Cerebellar cortex (tissue), 1 donor: ENCODE measurements around the gene EPHA5.

Source experiments
- DNase-seq: peaks from one replicate; pipeline ENCODE4 v3.0.0-alpha.2; 2015; ENCODE audit warnings: low spot score

EPHA5 gene

DNA sequence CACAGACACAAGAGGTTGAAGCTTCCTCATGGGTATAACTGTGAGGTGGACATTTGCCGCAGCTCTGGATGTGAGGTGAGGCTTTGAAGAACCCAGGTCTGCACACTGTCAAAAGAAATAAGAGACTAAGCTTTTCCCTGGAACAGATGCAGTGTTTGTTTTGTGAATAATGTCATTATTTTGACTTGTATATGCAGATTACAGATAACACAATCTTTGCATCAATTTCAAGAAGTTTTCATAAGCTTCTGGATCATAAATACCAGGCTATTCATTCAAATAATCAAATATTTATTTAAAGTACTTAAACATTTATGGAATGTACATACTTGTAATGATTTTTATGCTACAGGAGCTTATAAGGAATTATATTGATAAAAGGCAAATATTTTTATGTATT, 174.8 kb downstream of the EPHA5 start:
- DNase-seq = no peak

DNA sequence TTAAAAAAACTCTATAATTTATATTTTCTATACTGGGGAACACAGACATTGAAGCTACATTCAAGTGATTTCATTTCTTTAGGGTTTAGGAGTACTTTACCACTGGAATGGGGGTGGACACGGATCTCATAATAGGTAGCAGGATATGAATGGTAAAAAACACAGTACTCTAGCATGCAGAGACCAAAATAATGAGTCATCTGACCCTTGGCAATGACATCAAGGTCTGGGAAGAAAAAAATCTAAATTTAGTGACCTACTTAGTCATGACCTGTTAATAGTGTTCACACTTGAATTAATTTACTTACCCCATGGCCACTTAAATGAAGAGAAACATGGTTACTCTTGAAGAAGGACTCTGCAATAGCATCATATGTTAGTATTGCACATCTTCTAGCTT, 187.9 kb downstream of the EPHA5 start:
- no peak for DNase-seq

- no peak for DNase-seq
These were observed 197.8 kb downstream of the EPHA5 start for GRCh38 chr4:65472531-65472930.

DNA sequence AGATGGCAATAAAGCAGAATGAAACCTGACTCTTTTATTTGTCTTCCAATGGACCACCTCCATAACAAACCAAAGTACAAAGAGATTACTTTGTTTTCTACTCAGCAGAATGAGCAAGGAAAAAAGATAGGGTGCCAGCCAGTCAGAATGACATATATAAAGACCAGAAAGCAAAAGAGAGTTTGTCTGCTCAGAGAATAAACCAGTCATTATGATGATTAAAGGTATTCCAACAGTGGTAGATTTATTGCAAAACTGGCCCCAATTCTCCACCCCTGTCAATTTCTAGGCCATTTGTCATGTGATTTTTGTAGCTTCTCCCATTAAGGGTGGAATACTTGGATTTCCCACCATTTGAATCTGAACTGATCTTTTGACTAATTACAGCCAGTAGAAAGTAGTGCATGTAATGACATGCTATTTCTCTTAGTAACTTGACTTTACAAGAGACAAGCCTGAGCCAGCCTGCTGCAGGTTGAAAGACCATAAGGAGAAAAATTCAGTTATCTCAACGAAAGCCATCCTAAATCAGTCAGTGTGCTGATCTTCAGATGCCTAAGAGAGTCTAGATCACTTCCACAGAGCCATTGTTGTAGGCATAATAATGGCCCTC, 203.1 kb downstream of the EPHA5 start:
- no peak for DNase-seq

DNA sequence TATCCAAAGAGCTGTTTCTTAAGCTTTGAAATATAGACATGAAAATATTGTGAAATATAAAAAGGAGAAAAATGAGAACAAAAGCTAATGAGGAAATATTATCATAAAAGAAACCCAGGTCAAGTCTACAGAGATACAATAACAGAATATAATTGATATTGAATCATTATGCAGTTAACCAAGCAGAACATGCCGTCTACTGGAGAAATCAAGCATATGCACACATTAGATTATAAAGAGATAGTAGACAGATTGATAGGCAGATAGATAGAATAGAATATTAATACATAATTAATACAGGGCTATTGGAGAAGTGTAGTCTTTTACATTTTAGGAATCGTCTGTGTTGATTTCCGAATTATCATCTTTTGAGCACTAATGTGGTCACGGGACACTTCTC, 208.5 kb downstream of the EPHA5 start:
- DNase-seq = no peak

- DNase-seq = no peak
These were observed 213.3 kb downstream of the EPHA5 start for GRCh38 chr4:65457011-65457410.

DNA sequence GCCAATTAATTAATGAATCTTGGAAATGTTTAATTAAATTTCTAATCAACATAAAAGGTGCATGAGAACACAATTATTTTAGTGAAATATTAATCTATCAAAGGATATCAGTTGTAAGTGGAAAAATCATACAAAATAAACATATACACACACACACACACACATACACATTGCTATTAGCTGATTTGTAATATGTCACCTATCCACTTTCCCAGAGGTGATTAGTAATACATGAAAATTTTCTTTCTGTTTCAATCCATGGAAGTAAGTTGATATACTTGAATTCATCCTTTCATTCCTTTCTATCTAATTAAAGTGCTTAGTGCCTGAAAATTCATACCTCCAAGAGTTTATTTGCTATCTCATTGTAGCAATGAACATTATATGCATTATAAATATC, 213.7 kb downstream of the EPHA5 start:
- DNase-seq = no peak

DNA sequence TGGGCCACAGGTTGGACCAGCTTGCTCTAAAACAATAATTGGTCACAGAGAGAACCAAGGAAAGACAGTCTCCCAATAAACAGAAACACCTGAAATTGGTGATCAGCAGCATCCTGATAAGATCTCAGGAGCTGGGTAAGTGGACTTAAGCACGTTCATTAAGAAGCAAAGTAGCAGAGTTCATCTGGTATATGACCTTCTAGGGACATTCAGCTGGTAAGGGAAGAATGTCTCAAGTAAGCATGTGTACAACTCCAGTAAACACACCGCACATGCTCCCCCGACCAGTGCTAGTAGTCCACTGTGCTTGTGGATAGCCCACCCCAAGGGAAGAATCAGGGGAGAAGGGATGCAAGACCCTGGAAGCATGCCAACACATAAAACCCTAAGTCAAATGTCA, 216.9 kb downstream of the EPHA5 start:
- no peak for DNase-seq

- DNase-seq = no peak
These were observed 219.4 kb downstream of the EPHA5 start for GRCh38 chr4:65450899-65451298.

DNA sequence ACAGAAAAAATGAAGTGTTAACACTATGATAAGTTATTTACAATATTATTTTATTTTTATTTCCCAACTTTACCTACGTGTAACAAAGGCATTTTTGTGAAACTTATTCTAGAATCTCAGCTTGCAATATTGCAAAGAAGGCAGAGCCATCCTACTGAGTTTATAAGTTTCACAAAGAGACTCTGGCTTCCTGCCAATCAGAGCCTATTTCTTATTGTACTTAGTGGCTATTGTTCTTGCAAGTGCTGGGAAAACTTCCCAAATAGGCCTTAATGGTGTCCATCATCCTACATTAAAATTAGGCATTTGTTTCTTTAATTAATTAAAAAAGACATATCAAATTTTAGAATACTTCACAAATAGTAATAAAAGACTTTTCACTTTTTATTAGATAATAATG, 233.2 kb downstream of the EPHA5 start:
- no peak for DNase-seq

- no peak for DNase-seq
These were observed 248.2 kb downstream of the EPHA5 start for GRCh38 chr4:65422109-65422508.

DNA sequence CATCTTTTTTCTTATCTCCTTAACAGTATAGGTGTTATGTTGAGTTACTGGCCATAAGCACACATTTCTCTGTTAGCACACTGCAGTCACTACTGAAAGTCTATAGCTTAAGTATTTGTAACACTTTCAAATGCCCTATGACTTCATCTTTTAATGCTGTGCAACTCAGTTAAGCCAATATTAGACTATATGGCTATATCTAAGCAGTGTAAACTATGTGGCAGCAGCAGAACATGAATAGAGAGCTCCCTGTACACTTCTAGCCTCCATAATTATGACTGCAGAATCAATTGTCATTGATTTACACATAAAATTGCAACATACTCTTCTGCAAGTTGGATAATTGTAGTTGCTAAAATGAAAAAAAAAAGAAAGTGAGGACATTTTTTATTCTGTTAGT, 250.3 kb downstream of the EPHA5 start:
- no peak for DNase-seq

DNA sequence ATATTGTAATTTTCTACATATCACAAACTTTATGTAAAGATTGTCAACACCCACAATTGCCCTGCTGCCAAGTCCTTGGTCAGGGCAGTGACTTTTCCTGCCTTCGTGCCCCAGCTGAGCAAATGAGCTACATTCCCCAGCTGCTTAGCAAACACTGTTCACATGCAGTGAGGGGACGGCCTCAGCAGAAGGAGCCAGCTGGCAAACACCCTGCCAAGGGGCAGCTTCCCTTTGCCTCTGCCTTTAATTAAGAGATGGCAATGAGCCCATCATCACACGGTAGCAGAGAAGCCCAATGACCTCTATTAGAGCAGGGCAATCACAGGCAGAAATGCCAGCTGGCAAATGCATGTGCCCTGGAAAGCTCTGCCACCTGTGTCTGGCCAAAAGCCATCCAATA, 253.4 kb downstream of the EPHA5 start:
- peak; percentile 7 for DNase-seq

- DNase-seq = no peak
These were observed 262.8 kb downstream of the EPHA5 start for GRCh38 chr4:65407483-65407882.

DNA sequence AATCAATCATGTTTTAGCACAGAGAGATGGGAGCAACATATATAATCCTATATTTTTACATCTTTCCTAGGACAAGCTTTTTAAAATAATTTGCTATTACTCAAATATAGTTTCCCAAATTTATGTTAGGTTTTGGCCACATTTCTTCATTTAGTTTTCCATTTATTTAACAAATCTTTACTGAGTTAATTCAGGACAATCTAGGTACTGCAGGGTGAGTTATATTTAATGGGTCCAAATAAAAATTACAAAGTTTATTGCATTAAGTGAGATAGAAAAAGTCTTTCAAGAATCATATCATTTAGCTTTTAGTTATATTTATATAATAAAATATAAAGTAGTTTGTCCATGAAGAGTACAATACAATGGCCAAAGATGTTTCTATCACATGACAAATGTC, 269.2 kb downstream of the EPHA5 start:
- no peak for DNase-seq

GRCh38 chr4:65399084-65399483, 271.2 kb downstream of the EPHA5 start:
- DNase-seq = no peak

GRCh38 chr4:65393078-65393477, 277.2 kb downstream of the EPHA5 start:
- no peak for DNase-seq

- no peak for DNase-seq
These were observed 277.8 kb downstream of the EPHA5 start for GRCh38 chr4:65392488-65392887.

GRCh38 chr4:65391814-65392213, 278.5 kb downstream of the EPHA5 start:
- no peak for DNase-seq

GRCh38 chr4:65391382-65391781, 278.9 kb downstream of the EPHA5 start:
- DNase-seq = no peak

DNA sequence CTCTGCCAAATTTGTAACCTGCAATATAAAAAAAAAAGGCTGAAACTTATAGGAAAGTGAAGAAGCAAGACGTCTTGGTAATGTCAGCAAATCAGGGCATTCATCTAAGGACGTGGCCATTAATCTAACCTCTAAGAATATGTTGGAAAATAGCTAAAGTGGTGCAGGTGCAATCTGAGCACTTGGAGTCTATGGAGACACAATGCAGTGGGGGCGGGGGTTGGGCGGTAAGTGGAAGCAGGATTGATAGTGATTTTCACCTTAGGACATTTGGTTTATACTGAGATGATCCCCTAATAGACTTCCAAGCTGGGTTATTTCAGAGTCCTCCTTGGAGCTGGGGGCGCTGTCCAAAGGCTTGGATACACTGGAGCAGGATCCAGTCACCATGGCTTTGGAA, 283.4 kb downstream of the EPHA5 start:
- DNase-seq = no peak

GRCh38 chr4:65383589-65384305, 286.5 kb downstream of the EPHA5 start:
- no peak for DNase-seq

- DNase-seq = no peak
These were observed 288.6 kb downstream of the EPHA5 start for GRCh38 chr4:65381648-65382047.

DNA sequence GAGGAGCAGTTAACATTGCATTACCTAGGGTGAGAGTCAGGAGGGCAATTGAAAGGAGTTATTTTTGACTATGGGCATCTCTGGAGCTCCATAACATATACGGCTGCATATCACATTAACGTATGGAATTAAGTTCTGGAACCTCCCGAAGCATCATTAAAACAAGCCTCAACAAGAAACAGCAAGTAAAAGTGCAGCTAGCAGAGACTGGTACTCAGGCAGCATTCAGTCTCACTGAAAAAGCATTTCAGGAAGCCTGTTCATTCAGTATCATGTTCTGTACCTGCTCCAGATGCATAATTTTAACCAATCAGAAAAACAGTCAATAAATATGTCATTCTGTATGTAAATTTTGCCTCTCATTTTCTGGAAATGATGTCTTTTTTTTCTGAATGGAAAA, 299.6 kb downstream of the EPHA5 start:
- no peak for DNase-seq
